ENCODE measurements around the gene ATP5F1D.
A peak's percentile ranks its signal among the peaks of the same experiment; 100 is the strongest.

Gene ATP5F1D

GRCh38 chr19:1259206-1259875 is 17.8 kb downstream of the ATP5F1D start:
- DNase-seq (ENCODE audit: low read depth) = no peak

DNA sequence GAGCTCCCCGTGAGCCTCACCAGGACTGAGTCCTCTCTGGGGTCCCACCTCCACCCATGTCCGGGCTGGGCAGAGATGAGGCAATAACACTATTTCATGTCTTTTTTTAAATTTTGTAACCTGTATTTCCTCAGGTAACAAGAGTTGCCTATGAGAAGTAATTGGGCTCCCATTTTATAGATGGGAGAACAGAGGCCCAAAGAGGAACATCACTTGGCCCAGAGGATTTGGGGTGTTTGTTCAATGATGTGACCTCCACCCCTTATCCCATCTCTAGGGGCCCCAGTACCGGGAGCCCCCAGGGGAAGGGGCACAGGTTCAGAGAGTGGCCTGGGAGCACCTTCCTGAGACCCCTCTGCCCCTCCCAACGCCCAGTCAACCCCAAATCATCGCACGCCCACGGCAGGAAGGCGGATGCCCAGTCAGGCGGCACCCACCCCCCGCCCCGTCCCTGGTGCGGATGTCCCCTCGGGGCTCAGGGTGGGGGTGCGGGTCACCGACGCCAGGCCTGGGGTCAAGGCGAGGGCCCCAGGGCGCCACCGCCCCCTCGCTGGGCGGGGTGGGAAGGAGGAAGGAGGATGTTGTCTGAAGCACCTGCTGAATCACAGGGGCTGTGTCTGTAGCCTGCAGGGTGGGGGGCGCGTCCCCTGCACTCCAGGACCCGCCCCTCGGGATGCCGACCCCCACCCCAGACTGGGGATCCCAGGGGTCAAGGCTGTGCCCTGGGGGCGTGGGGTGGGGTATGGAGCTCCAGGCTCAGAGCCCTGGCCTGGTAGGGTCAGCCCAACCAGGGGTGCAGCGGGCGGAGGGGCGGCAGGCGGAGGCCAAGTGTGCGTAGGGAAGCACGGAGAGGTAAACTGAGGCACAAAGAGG is 18.6 kb downstream of the ATP5F1D start:
- no peak for DNase-seq (ENCODE audit: low read depth)

GRCh38 chr19:1260749-1261537 is 19.4 kb downstream of the ATP5F1D start:
- peak; percentile 94 for DNase-seq (ENCODE audit: low read depth)

DNA sequence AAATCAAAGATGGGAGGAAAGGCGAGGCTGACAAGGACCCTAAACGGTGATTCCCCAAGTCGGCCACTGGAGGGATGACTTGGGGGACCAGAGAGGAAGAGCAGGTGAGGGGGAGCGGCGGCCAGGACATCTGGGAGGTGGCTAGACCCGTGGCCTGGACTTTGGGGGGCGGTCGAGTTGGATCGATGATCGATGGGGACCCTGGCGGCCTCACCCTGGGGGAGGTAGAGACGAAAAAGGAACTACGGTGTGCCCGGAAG is 19.9 kb downstream of the ATP5F1D start:
- no peak for DNase-seq (ENCODE audit: low read depth)

DNA sequence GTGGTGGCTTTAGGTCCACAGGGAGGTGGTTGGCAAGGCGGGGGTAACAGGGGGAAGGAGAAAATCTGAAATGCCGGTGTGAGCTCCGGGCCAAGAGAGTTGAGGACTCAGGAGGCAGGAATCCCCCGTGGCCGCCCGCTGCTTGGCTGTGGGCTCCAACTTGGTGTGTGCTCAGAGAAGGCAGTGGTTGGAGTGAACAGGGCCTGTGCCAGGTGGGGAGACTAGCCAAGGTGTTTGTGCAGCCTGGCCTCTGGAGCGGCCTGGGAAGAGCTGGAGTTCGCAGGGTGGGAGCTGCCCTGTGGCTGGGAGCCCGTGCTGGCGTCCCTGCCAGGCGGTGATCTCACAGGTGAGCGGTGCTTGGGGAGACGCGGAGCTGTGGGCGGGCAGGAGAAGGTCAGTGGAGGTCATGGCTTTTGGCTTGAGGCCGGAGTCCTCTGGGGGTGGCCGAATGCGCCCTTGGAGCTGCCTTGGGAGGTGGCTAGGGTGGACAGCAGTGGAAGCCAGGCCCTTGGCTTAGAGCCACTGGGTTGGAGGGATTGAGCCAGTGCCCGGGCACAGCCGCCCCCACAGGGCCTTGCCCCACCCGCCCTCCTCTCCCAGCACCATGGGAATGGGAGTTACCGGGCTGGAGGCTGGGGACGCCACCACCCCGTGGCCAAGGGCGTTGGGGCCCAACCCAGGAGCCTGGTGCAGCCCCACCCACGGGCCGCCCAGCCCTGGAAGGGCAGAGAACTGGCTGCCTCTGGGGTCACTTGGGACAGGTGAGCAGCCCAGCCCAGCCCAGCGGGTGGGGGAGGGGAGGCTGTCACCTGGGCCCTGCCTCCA is 20.5 kb downstream of the ATP5F1D start:
- DNase-seq (ENCODE audit: low read depth) = no peak

- no peak for DNase-seq (ENCODE audit: low read depth)
Observed at GRCh38 chr19:1262623-1263123, 21.1 kb downstream of the ATP5F1D start.

- no peak for DNase-seq (ENCODE audit: low read depth)
Observed at GRCh38 chr19:1263188-1263587, 21.6 kb downstream of the ATP5F1D start.

DNA sequence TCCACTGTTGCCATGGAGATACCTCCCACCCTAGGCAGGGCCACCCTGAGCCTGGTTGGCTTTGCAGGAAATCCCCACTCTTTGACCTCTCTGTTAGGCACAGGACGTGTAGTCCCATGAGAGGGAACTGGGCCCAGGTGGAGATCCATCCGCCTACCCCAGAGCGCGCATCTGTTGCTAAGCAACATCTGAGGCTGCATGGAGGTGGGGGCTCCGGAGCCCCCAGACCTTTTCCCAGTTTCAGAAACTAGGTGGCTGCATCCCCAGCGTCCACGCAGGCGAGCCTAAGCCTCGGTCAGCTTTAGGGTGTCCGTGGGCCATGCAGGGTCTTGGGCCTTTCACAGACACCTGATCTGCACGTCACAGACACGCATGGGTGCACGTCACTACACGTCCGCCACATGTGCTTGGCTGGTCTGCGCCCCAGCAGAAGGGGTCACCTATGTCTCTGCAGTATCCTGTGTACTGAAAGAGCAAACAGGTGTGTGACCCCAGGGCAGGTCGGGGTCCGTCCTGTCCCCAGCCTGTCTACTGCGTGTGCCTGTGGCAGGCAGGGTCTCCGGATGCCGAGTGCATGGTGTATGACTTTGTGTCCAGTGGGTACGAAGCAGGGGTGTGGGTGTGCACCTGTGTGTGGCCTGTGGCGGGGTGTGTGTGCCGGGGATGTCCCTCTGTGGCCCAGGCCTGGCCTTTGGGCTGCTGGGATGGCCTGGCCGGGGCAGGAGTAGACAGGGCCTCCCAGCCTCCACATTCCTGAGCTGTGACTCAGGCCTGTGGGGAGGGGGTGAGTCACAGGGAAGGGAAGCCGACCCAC is 23.5 kb downstream of the ATP5F1D start:
- no peak for DNase-seq (ENCODE audit: low read depth)

- no peak for DNase-seq (ENCODE audit: low read depth)
Observed at GRCh38 chr19:1265615-1266128, 24.1 kb downstream of the ATP5F1D start.

DNA sequence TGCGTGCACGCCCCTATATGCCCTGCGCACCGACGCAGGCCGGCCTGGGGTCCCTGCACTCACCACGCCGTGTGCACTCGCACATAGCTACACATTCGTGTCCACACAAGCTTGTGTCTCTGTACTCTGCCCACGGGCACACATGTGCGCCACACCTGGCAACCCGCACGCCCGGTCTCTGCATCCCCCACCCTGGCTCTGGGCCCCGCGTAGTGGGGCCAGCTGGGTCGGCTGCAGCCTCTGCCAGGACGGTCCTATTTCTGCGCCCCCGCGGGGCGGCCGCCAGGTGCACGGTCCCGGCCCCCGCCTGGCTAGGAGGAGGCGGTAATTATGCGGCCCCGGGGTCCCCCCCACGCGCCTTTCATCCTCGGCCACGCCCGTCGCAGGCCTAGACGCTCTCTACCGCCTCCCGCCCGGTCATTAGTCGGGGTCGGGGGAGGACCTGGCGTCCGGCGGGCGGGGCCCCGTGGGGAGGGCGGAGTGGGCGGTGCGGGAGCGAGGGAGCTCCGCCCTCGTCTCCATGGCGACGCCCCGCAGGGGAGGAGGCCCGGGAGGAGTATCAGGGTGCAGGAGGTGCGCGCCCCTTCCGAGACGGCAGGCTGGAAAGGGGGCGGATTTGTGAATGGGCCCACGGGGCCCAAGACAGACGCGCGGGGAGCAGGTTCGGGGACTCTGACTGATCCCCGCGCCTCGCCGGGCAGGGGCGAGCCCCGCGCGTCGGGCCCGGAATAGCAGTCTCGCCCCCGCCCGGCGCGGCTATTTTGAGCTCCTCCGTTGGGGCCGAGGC is 24.8 kb downstream of the ATP5F1D start:
- DNase-seq (ENCODE audit: low read depth) = peak; percentile 82

DNA sequence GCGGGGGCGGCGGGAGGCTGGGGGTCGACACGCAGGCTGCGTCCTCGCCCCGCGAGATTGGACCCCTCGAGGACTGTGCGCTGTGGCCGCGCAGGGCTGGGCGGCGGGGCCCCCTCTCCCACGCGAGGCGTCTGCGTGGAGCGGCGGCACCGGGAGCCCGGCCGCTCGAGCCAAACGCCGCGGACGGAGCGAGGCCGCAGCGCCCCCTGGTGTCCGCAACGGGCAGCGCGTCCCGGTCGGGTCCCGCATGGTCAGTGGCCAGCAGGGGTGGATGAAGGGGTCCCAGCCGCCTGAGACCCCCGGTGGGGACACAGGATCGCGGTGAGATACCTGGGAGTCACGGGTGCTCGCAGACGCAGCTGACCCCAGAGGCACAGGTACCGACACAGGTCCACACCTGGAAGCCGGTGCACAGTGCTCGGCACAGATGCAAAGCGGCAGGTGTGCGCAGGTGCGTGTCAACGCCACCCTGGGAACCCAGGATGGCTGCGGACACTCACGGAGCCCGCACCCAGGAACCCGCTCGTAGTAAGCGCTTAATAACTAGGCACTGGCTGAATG is 25.4 kb downstream of the ATP5F1D start:
- DNase-seq (ENCODE audit: low read depth) = no peak

DNA sequence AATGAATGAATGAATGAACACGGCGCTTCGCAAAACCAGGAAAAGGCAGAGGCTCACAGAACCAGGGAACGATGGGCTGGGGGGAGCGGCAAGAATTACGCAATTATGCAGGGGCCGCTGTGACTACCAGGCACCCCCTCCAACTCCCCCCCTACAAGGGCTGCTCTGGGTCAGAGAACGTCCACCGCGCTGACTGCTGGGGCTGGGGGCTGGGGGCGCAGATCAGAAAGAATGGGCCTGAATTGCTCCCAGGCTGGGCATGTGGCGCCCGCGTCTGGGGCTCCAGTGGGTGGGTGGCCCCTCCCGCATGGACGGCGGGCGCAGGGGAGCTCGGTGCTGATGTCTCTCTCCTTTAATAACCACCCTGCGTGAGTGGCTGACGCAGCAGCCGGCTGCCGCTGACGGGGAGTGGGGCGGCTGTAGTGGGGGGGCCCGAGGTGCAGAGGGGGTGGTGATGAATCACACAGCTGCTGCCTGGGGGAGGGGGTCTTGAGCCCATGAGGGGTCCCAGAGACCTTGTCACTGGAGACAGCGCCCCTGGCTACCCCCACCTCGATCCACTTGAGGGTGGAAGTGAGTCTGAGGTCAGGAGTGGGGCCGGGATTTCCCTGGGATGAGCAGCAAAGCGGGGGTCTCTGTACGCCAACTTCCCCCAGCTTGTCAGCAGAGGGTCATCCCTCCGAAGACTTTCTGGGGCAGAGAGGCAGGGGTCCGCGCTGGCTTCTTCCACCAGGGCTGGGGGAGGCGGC is 26.1 kb downstream of the ATP5F1D start:
- no peak for DNase-seq (ENCODE audit: low read depth)

DNA sequence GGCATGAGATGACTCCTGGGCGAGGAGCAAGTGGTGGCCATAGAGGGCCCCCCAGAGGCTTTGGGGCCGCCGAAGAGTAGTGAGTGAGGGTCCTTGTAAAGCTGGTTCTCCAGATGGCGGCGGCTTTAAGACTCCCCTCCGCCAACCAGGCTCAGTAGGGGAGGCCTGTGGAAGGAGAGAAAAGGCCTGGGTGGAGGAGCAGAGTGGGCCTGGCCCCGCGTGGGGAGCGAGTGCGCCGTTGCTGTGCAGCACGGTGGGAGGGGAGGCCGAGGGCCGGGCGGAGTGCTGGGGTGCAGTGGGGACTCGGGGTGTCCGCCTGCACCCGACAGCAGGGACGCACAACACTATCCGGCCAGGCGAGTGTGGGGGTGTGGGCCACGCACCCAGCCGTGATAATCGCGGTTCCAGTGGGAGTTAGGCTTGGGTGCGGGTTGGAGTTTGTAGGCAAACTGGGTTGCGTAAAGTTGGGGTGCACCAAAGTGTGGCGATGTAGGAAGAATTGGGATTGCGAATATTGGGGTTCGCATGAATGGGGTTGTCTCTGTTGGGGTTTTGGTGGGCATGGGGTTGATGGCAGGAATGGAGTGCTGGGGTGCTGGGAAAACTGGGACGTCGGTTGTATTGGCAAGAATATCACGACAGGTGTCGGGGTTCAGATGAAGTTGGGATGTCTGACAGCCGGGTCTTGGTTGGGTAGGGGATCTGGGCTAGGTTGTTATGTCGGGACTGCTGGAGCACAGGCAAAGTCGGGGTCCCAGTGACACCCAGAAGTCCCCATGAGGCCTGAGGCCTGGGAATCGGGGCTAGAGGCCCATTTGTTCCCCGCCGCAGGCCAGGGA is 26.9 kb downstream of the ATP5F1D start:
- DNase-seq (ENCODE audit: low read depth) = no peak

- peak; percentile 99 for DNase-seq (ENCODE audit: low read depth)
Observed at GRCh38 chr19:1269065-1269477, 27.5 kb downstream of the ATP5F1D start, which contains the start of gene CIRBP. TSS of gene CIRBP (plus strand) at chr19:1269332. CDS start at chr19:1270934, 1,602 bp downstream.

DNA sequence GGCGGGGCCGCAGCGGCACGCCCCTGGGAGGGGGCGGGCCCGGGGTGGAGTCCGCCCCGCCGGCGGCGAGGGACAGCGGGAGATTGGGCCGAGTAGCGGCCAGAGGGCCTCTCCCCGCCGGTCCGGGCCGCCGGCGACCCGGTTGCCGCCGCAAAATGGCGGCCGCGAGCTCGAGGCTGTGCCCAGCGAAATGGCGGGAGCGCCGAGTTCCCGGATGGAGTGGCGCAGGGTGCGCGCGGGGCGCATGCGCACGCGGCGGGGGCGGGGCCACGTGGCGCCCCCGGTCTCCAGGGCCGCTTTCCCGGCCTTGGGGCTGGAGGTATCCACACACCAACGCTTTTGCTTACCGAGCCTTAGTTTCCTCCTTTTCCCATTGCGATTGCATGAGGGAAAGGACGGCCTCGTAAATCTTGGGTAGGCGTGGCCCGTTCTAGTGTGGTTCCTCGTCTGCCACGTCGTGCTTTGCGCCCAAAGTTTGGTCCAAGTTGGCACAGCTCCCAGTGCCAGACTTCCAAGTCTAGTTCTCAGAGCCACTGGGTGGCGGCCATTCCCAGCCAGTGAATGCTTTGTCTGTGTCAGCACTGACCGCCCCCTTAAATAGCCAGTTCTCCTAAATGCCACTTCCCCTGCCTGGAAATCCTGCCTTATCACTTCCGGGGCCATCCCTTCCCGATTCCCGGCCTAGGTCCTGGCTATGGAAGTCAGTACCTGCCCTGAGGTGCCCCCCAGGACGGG is 28.1 kb downstream of the ATP5F1D start:
- peak; percentile 78 for DNase-seq (ENCODE audit: low read depth)

GRCh38 chr19:1270213-1270853 is 28.8 kb downstream of the ATP5F1D start:
- DNase-seq (ENCODE audit: low read depth) = no peak
